Type B pancreatic cell (in vitro differentiated cells): Measurements from ENCODE around the gene CAMTA1. TPM values are rescaled to one million over a fixed set of nuclear protein-coding genes. Genes with fewer than 3 reads are reported as not detected.

Experiments used
- DNase-seq: peaks from one replicate; pipeline ENCODE4 v3.0.0; 2021; ENCODE audit warnings: mixed read lengths; ENCODE audit not compliant: unreplicated experiment; ENCODE audit errors: extremely low spot score
- H3K27ac Mint-ChIP-seq: 2 replicates; pipeline ENCODE4 v1.8.0; 2021; ENCODE audit warnings: mild to moderate bottlenecking, mixed read lengths
- H3K27me3 Mint-ChIP-seq: 2 replicates; pipeline ENCODE4 v1.8.0; 2021; ENCODE audit warnings: mixed read lengths
- H3K36me3 Mint-ChIP-seq: 2 replicates; pipeline ENCODE4 v1.8.0; 2021; ENCODE audit warnings: mixed read lengths
- H3K4me1 Mint-ChIP-seq: one replicate; pipeline ENCODE4 v1.8.0; 2021; ENCODE audit warnings: mixed read lengths; ENCODE audit not compliant: unreplicated experiment
- H3K4me3 Mint-ChIP-seq: 2 replicates; pipeline ENCODE4 v1.8.0; 2021; ENCODE audit warnings: mild to moderate bottlenecking, mixed read lengths
- H3K9me3 Mint-ChIP-seq: 2 replicates; pipeline ENCODE4 v1.8.0; 2021; ENCODE audit warnings: mixed read lengths
- total RNA-seq: library from RNA; stranded (reverse); gene quantifications from 2 replicates; pipeline ENCODE4 v1.2.1, GENCODE V29; 2021; ENCODE audit warnings: low replicate concordance
- TF ChIP-seq, protein P1 (sequence below): fragments of 200-600 bp; sonication (generic); conservative IDR thresholded peaks from 2 replicates; pipeline ENCODE4 v1.5.0; 2021; ENCODE audit warnings: antibody characterized with exemption, mild to moderate bottlenecking

The CAMTA1 gene
- total RNA-seq, 1 donor from 2014 or later, result 82.5 TPM

DNA sequence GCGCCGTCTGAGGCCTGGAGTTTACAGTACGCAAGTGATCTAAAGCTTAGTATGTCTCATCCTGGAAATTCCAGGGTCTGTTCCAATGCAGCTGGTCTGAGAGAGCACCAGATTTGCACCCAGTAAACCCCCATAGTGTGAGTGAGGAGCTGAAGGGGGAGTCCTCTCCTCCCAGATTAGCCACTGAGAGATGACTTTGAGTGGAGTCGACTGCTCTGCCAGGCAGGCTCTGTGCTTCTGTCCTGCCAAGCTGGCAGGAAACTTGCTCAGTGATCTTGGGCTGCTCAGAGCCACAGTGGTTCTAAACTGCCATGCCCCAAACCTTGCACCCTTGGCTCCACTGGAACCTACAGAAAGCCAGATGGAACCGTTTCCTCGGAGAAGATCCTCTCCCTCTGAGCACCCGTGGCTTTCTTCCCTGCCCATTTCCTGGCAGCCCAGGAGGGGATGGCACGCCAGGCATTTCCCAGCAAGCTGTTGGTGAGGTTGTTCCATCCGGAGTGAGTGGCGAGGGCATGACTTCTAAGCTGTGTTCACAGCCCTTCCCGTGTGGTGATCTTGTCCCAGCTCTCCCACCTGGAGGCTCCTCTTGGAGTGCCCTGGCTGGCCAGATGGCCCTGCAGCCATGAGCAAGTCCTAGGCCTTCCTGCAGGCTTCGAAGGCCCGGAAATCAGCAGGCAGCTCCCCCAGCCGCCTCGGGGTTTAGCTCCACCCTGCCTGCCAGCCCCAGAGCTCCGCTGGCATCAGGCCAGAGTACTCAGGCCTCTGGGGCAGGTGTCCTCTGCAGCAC, 859.9 kb downstream of the CAMTA1 start:
- Mint-ChIP-seq H3K9me3 (no peaks in the 10 kb centered on the region), H3K36me3 (no peaks in the 10 kb centered on the region), H3K27ac (no peak overlapping the region), H3K4me3 (no peak overlapping the region), H3K27me3 (no peaks in the 10 kb centered on the region), H3K4me1 (peaks cover 7% of the 10 kb centered on the region)
- TF ChIP-seq, protein P1, sequence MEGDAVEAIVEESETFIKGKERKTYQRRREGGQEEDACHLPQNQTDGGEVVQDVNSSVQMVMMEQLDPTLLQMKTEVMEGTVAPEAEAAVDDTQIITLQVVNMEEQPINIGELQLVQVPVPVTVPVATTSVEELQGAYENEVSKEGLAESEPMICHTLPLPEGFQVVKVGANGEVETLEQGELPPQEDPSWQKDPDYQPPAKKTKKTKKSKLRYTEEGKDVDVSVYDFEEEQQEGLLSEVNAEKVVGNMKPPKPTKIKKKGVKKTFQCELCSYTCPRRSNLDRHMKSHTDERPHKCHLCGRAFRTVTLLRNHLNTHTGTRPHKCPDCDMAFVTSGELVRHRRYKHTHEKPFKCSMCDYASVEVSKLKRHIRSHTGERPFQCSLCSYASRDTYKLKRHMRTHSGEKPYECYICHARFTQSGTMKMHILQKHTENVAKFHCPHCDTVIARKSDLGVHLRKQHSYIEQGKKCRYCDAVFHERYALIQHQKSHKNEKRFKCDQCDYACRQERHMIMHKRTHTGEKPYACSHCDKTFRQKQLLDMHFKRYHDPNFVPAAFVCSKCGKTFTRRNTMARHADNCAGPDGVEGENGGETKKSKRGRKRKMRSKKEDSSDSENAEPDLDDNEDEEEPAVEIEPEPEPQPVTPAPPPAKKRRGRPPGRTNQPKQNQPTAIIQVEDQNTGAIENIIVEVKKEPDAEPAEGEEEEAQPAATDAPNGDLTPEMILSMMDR, result no peak
- no peak for DNase-seq

DNA sequence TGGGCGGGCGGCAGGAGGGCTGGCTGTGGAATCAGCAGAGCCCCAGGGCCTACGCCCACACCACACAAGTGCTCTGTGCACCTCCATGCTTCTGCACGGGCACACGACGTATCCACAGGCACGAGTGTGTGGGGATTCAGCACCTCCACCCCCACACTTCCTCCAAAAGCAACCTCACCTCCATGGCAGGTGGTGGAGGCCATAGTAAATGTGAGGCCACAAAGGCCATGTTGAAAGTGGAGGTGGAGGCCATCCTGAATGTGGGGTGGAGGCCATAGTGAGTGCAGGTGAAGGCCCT, 860.4 kb downstream of the CAMTA1 start:
- TF ChIP-seq, protein P1, result no peak
- Mint-ChIP-seq H3K4me3 (no peak overlapping the region), H3K9me3 (no peaks in the 10 kb centered on the region), H3K27ac (no peak overlapping the region), H3K36me3 (no peaks in the 10 kb centered on the region), H3K4me1 (peaks cover 12% of the 10 kb centered on the region), H3K27me3 (peaks cover 2% of the 10 kb centered on the region)
- no peak for DNase-seq

DNA sequence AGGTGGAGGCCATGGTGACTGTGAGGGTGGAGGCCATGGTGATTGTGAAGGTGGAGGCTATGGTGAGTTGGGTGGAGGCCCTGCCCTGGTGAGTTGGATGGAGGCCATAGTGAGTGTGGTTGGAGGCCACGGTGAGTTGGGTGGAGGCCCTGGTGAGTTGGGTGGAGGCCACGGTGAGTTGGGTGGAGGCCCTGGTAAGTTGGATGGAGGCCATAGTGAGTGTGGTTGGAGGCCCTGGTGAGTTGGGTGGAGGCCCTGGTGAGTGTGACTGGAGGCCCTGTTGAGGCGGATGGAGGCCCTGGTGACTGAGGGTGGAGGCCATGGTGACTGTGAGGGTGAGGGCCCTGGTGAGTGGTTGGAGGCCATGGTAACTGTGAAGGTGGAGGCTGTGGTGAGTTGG, 860.9 kb downstream of the CAMTA1 start:
- no peak overlapping the region for H3K4me3 Mint-ChIP-seq
- peaks cover 16% of the 10 kb centered on the region for H3K4me1 Mint-ChIP-seq
- no peaks in the 10 kb centered on the region for H3K9me3 Mint-ChIP-seq
- no peaks in the 10 kb centered on the region for H3K36me3 Mint-ChIP-seq
- TF ChIP-seq, protein P1, result no peak
- H3K27ac Mint-ChIP-seq, result peak overlapping the region; percentile 39
- DNase-seq, result no peak
- peaks cover 2% of the 10 kb centered on the region for H3K27me3 Mint-ChIP-seq

DNA sequence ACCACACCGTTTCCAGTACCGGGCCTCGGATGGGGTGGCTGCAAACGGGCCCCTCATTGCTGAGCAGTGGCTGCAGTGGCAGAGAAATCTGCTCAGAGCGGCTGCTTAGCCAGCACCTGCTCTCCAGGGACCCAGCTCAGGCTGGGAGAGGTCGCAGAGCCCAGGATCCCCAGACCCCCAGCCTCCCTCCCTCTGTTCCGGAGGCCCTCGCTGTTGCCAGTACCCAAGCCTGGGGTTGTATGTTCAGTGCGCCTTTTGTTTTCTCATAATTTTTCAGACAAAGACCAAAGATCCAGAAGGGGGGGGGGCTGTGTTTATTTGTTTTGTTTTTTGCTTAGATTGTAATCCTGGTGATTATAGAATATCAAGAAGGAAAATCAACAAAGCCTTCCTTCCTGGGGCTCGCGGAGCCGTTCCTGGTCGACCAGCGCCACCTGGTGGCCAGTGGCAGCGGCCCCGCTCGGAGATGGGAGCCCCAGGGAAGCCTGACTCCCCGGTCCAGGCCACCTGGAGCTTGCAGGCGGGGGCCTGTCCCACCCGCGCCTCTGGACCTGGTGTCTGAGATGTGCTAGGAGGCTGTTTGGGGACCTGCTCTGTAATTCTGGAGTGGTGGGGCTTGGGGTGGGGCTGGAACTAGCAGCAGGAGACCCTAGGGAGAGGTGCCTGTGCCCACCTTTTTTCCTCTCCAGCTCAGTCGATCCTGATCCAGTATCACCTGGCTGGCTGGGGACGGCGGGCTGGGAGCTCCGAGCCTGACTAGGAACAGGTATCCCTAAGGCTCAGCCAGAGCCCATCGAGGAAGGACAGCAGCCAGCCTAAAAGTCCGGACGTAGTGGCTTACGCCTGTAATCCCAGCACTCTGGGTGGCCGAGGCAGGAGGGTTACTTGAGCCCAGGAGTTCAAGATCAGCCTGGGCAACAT, 862.0 kb downstream of the CAMTA1 start:
- TF ChIP-seq, protein P1, result peak; percentile 97
- Mint-ChIP-seq H3K36me3 (no peaks in the 10 kb centered on the region), H3K9me3 (no peaks in the 10 kb centered on the region), H3K27me3 (peaks cover 2% of the 10 kb centered on the region), H3K4me1 (peaks cover 16% of the 10 kb centered on the region), H3K4me3 (no peak overlapping the region), H3K27ac (no peak overlapping the region)
- DNase-seq, result peak; percentile 85

DNA sequence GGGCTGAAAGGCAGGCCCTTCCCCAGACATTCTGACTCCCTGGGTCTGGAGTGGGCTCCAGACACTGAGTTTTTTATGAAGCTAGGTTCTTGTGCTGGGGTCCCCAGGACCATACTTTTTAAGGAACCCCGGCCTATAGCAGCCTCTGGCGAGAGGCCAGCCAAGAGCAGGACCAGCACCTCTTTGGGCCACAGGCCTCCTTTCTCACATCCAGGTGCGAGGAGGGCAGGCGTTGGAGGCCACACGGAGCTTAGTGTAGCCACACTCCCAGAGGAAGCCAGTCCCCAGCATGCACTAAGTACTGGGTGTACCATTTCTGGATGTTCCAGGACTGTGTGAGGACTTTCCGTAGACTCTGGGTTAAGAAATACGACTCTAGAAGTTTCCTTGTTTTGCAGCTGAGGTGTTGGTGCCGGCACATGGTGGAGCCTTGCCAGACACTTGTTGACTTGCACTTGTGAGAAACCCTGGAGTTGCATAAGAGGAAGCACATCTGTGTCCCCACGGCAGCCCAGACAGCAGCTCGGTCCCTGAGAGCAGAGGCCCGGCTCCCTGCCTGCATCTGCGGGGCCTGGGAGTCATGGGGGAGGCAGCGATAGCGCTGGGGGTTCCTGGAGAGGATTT, 863.6 kb downstream of the CAMTA1 start:
- H3K36me3 Mint-ChIP-seq, result no peaks in the 10 kb centered on the region
- TF ChIP-seq, protein P1, result no peak
- DNase-seq, result no peak
- no peak overlapping the region for H3K4me3 Mint-ChIP-seq
- H3K4me1 Mint-ChIP-seq, result peaks cover 11% of the 10 kb centered on the region
- H3K9me3 Mint-ChIP-seq, result no peaks in the 10 kb centered on the region
- no peak overlapping the region for H3K27ac Mint-ChIP-seq
- peaks cover 2% of the 10 kb centered on the region for H3K27me3 Mint-ChIP-seq
